ENCODE results near the gene HOXA13. TPM values are rescaled to one million over a fixed set of nuclear protein-coding genes. Genes with fewer than 3 reads are reported as not detected.

The HOXA13 gene
- total RNA-seq, 4 donors from 2014 or later, result 0.63 to 1.5 (median 0.72) TPM

GRCh38 chr7:27219821-27220220 is 19.9 kb upstream of the HOXA13 start:
- H3K9me3 ChIP-seq, result no peaks in the 10 kb centered on the region
- H3K27me3 ChIP-seq, result peaks cover 0 to 83% of the 10 kb centered on the region in 2 donors
- no peaks in the 10 kb centered on the region for H3K36me3 ChIP-seq
- no peak for DNase-seq (ENCODE audit: low spot score in 2 of 2)
- 78 to 79% methylated on average over 4 of the region's 4 CpGs for WGBS, 2 donors
- no peak overlapping the region for H3K27ac ChIP-seq
- H3K4me3 ChIP-seq, result no peak overlapping the region
- TF ChIP-seq EP300 (IDR thresholded peaks at IDR 0.05), result no peak
- no peak for TF ChIP-seq POLR2A (IDR thresholded peaks at IDR 0.05)
- TF ChIP-seq CTCF (IDR thresholded peaks at IDR 0.05), result no peak
- peaks cover 0 to 5% (median 0%) of the 10 kb centered on the region in 4 donors for H3K4me1 ChIP-seq

GRCh38 chr7:27217951-27218350 is 18.1 kb upstream of the HOXA13 start:
- Histone ChIP-seq H3K27me3 (peaks cover 0 to 83% of the 10 kb centered on the region in 2 donors), H3K27ac (no peak overlapping the region), H3K36me3 (no peaks in the 10 kb centered on the region), H3K4me3 (no peak overlapping the region), H3K9me3 (no peaks in the 10 kb centered on the region), H3K4me1 (peaks cover 0 to 17% (median 6%) of the 10 kb centered on the region in 4 donors)
- TF ChIP-seq EP300 (IDR thresholded peaks at IDR 0.05), result no peak
- no peak for TF ChIP-seq CTCF (IDR thresholded peaks at IDR 0.05)
- no peak for TF ChIP-seq POLR2A (IDR thresholded peaks at IDR 0.05)
- no peak for DNase-seq (ENCODE audit: low spot score in 2 of 2)

GRCh38 chr7:27215356-27215755 is 15.5 kb upstream of the HOXA13 start:
- TF ChIP-seq EP300 (IDR thresholded peaks at IDR 0.05) (no peak), POLR2A (IDR thresholded peaks at IDR 0.05) (no peak), CTCF (IDR thresholded peaks at IDR 0.05) (no peak)
- Histone ChIP-seq H3K9me3 (no peaks in the 10 kb centered on the region), H3K36me3 (no peaks in the 10 kb centered on the region), H3K27ac (no peak overlapping the region), H3K27me3 (peaks cover 0 to 83% of the 10 kb centered on the region in 2 donors), H3K4me3 (no peak overlapping the region), H3K4me1 (peaks cover 0 to 27% (median 12%) of the 10 kb centered on the region in 4 donors)
- no peak for DNase-seq (ENCODE audit: low spot score in 2 of 2)
- 90 to 97% methylated on average over 2 of the region's 2 CpGs for WGBS, 2 donors

- no peak for TF ChIP-seq EP300 (IDR thresholded peaks at IDR 0.05)
- no peak for TF ChIP-seq POLR2A (IDR thresholded peaks at IDR 0.05)
- TF ChIP-seq CTCF (IDR thresholded peaks at IDR 0.05), result no peak
- Histone ChIP-seq H3K27ac (no peak overlapping the region), H3K9me3 (no peaks in the 10 kb centered on the region), H3K36me3 (no peaks in the 10 kb centered on the region), H3K27me3 (peaks cover 0 to 82% of the 10 kb centered on the region in 2 donors), H3K4me1 (peaks cover 0 to 27% (median 12%) of the 10 kb centered on the region in 4 donors), H3K4me3 (no peak overlapping the region)
- WGBS, 2 donors, result 65 to 66% methylated on average over 8 of the region's 8 CpGs
- no peak for DNase-seq (ENCODE audit: low spot score in 2 of 2)
These were observed 14.5 kb upstream of the HOXA13 start for GRCh38 chr7:27214239-27214950.

- H3K27ac ChIP-seq, result no peak overlapping the region
- 48 to 56% methylated on average over 43 to 45 of the region's 50 CpGs for WGBS, 2 donors
- DNase-seq (ENCODE audit: low spot score in 2 of 2), result no peak
- H3K27me3 ChIP-seq, result peaks cover 0 to 82% of the 10 kb centered on the region in 2 donors
- no peaks in the 10 kb centered on the region for H3K36me3 ChIP-seq
- TF ChIP-seq EP300 (IDR thresholded peaks at IDR 0.05), result no peak
- TF ChIP-seq CTCF (IDR thresholded peaks at IDR 0.05), result no peak
- no peak for TF ChIP-seq POLR2A (IDR thresholded peaks at IDR 0.05)
- no peaks in the 10 kb centered on the region for H3K9me3 ChIP-seq
- H3K4me1 ChIP-seq, result peaks cover 0 to 27% (median 12%) of the 10 kb centered on the region in 4 donors
- no peak overlapping the region for H3K4me3 ChIP-seq
These were observed 13.7 kb upstream of the HOXA13 start for GRCh38 chr7:27213433-27214238.

All from tibial nerve (tissue), 4 donors.